GM19240 (cell line): Measurements from ENCODE around the gene USHBP1.

ENCODE experiments used
- DNase-seq: peaks from one replicate; pipeline ENCODE4 v3.0.0; 2011; ENCODE audit warnings: low spot score; ENCODE audit not compliant: insufficient read length

USHBP1 gene

GRCh38 chr19:17263712-17264640 is 569 bp downstream of the USHBP1 start:
- no peak for DNase-seq

DNA sequence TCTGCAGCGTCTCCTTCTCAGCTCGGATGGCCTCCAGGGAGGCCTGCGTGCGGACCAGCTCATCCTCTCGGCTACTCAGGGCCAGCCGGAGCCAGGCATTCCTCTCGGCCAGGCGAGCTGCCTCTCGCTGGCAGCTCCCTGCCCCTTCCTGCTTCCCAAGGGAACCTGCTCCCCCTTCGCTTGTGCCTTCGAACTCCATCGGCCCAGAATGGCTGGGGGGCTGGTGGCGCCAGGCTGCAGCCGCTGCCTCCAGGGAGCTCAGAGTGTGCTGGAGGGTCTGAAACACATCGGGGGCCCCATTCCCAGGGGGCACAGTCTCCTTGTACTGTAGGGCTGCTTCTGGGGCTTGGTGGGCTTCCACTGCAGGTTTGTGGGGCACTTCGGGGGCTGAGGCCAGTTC is 2.0 kb downstream of the USHBP1 start:
- no peak for DNase-seq

DNA sequence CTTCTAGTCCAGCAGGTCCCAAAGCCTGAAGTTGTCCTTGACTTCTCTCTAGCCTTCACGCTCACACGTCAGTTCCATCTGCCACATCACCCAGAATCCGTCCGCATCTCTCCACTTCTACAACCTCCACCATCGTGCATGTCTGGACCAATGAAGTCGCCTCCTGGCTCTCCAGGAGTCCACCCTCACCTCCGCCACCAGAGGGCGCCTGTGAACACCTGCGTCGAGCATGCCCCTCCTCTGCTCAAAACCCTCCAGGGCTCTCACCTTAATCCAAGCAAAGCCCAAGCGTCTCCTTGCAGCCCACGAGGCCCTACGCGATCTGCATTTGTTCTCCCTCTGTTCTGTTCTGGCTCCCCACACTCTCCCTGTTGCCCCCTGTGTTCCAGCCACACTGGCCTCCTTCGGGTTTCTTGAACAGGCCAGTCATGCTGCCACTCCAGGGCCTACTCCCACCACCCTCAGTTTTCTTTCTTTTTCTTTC is 3.7 kb downstream of the USHBP1 start:
- DNase-seq = peak; percentile 97

DNA sequence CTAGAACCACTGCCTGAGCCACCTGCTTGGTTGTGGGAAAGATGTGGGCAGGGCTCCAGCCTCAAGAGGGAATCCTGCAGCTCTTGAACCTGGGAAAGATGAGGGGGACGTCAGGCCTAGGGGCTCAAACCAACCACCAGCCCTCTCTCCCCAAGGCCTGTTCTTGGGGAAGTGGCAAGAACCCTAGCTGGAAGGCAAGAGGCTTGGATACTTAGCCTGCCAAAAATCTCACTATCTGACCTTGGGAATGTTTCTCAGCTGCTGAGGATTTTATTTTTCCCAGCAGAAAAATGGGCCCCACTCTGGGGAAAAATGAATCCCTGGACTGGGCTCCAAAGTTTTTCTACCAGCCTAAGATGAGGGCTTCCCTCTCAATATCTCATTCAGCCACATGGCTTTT is 4.6 kb downstream of the USHBP1 start:
- DNase-seq = no peak

- DNase-seq = no peak
Observed at GRCh38 chr19:17259118-17259780, 5.3 kb downstream of the USHBP1 start.

- DNase-seq = no peak
Observed at GRCh38 chr19:17256130-17256529, 8.4 kb downstream of the USHBP1 start.

GRCh38 chr19:17255150-17255621 is 9.4 kb downstream of the USHBP1 start:
- DNase-seq = no peak

DNA sequence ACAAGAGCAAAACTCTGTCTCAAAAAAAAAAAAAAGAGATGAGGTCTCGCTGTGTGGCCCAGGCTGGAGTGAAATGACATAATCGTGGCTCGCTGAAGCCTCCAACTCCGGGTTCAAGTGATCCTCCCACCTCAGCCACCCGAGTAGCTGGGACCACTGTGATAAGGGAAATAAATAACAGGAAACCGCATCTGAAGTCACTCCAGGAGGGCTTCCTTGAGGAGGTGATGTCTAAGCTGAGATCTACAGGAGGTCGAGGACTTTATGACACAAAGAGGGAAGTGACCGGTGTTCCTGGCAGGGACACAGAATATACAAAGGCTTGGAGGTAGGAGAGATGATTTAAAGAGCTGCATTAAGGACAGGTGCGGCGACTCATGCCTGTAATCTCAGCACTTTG is 9.9 kb downstream of the USHBP1 start:
- no peak for DNase-seq

GRCh38 chr19:17249887-17250548 is 14.5 kb downstream of the USHBP1 start:
- DNase-seq = no peak

DNA sequence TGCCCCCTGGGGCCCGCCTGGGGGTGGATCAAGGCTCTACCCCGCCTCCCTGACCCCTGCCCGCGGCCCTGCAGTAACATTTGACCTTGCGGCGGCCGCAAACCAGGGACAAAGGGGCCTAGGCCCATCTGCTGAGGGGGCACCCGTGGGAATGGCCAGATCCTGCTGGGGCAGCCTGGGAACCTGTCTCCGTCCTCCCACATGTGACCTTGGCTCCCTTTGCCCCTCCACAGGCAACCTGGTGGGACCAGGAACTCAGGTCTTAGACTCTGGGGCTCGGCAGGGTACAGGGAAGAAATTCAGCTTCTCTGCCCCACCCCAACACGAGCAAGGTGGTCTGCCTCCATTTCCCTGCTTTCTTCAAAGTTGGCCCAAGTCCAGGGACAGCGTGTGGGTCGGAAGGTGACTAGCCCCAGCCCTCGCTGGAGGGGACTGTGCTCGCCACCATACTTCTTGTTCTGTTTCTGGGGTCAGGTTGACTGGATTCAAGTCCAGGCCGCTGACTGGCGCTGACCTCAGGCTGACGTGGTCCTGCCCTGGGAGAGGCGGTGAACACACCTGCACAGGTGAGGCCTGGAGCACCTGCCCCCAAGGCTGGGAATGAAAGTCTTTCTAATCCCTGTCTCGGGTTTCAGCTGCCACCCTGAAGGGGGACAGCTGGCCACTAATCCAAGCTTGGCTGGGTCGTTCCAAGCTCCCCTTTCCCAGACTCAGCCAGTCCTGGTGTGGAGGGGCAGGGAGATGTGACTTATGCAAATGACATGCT is 16.4 kb downstream of the USHBP1 start:
- no peak for DNase-seq

DNA sequence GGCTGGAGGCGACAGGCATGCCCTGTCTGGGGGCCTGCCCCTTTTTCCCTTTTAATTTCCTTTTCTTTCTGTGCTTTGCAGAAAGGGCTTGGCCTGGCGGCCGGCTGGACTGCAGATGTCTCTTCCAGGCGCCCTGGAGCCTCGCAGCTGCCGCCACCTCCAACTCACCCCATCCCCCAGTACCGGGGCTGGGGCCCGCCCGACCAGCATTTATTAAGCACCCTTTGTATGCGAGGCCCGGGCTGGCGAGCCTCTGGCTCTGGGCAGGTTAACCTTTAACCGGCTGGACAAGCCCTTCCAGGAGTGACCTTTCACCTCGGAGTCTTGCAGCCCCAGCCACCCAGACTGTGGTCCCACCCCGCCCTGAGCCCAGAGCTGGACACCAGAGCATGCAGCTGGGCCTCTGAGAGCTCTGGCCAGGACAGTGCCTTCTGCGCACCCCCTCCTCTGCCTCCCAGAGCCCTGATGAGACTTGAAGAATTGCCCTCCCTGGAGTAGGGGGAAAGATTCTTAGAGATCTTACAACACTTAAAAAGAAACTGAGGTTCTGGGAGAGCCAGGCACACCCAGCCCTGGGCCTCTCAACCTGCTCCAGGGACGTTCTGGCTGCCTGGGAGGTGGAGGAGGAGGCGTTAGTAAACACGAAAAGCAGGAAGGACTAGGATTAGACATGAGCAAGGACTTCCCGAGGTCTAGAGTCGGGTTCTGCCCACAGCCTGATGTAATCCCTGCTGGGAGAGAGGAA is 17.7 kb downstream of the USHBP1 start:
- no peak for DNase-seq

DNA sequence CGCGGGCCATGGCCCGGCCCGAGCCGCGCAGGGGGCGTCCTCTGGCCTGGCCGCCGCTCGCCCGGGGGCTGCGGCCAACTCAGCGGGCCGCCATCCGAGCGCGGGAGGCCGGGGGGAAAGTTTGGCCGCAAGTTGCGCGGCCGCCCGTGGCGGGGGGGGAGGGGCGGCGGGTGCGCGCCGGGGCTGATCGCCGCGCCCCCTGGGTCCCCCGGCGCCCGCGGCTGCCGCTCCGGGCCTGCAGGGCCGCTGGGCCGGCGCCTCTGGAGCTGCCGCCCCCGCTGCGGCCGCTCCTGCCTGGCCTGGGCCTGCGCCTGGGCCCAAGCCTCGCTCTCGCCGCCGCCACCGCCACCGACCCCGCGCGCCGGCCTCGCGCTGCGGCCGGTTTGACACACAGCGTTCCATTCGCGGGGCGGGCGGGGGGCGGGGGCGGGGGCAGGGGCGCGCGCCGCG is 19.0 kb downstream of the USHBP1 start, which contains the start of gene NR2F6:
Gene NR2F6, minus strand, starts transcription at position 385 of the 450 bp plus-strand sequence. CDS start 699 bp downstream, outside the sequence.
- DNase-seq = no peak

DNA sequence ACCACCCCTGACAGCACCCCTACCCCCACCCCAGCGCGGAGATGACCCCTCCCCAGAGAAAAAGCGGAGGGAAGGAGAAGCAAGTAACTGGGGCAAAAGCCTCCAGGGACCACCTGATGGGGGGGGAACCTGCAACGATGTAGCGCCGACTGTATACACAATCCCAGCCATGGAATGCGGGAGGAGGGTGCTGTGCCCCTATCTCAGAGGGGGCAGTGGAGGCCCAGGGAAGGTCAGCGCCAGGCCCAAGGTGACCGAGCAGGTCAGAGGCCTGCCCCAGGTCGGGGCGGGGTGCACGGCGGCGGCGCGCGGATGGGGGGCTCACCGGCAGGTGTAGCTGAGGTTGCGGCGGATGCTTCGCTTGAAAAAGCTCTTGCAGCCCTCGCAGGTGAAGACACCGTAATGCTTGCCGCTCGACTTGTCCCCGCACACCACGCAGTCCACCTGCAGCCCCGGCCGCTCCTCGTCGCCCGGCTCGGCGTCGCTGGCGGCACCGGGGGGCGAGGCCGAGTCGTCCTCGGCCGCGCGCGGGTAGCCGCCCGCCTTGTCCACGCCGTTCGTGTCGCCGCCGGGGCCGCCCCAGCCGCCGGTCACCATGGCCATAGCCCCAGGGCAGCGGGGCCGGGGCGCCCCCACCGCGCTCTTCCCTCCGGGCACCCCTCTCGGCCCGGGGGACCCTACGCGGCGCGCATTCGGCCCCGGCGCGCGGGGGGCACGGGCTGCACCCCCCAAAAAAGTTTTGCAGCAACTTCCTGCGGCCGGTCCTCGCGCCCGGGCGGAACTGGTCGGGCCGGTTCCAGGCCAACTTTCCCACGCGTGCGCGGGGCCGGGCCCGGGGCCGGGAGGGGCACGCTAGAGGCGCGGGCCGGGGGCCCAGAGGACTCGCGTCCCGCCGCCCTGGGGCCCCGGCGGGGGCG is 19.7 kb downstream of the USHBP1 start:
- no peak for DNase-seq

GRCh38 chr19:17243830-17244617 is 20.5 kb downstream of the USHBP1 start:
- no peak for DNase-seq

- no peak for DNase-seq
Observed at GRCh38 chr19:17243211-17243829, 21.2 kb downstream of the USHBP1 start.

- no peak for DNase-seq
Observed at GRCh38 chr19:17242431-17243208, 21.9 kb downstream of the USHBP1 start.

DNA sequence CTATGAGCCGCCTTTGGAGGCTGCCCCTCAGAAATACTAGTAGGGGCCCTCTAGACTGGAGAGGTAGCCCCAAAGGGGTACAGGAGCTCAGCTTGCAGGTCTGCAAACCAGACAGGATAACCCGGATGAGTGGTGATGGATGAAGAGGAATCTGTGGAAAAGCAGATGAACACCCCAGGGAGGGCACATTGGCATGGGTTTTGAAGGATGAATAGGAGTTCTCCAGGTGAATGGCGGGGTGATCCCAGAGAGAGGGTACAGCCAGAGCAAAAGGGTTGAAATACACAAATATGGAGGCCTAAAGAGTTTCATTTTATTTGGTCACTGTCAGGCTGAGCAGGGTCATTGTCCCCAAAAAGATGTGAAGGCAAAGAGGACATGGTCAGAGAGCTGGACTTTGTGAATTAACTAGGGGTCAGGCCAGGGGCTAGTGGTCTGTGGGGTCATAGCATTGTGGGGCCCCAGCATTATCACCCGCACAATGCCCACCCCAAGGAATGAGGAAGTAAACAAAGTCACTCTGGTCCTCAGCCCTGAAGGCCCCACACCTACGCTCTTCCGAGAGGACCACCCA is 23.6 kb downstream of the USHBP1 start:
- no peak for DNase-seq
